GM12864 (cell line): Measurements from ENCODE around the gene KRI1.

Experiments
- DNase-seq: peaks from one replicate; pipeline ENCODE4 v3.0.0-alpha.2; 2011; ENCODE audit warnings: low read depth
- H3K4me3 ChIP-seq: 2 replicates; pipeline ENCODE4 v1.5.1; 2011; ENCODE audit warnings: mild to moderate bottlenecking, low read depth, low read length, control low read depth
- TF ChIP-seq, protein P1 (sequence below): IDR thresholded peaks from 2 replicates; pipeline ENCODE4 v1.5.1; 2011; ENCODE audit warnings: low read depth, mild to moderate bottlenecking, moderate library complexity, low read length, control low read depth, inconsistent platforms; ENCODE audit errors: missing control alignments

KRI1 gene

DNA sequence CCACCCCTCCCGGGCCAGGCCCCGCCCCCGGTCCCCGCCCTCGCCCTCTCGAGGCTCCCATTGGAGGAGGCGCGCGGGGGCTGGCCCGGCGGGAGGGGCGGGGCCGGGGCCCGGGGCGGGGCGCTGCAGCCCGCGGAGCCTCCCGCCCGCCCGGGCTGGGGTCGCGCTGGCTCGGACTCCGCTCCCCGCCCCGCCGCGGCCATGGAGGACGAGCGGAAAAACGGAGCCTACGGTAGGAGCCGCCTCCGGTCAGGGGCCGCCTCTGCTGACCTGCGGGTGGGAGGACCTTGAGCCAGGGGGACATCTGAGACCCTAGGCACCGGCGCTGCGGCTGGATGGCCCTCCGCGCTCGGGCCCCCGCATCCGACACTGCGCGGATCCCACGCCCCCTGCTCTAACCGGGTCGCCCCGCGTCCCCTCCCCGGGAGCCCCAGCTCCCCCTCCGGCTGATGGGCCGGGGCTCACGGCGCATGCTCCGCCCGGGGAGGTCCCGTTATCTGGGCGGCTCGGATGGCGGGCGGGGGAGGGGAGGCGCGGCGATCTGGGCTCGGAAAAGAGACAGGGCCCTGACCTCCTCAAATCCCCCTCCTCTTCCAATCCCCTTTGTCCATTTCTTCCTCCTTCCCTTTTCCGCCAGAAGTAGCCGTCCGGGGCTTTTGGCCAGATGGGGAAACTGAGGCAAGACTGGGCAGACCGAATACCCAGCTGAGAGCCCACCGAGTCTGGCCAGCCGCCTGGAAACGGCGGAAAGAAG is 36.7 kb upstream of the KRI1 start:
- H3K4me3 ChIP-seq = peak overlapping the region; percentile 86
- TF ChIP-seq, protein P1, sequence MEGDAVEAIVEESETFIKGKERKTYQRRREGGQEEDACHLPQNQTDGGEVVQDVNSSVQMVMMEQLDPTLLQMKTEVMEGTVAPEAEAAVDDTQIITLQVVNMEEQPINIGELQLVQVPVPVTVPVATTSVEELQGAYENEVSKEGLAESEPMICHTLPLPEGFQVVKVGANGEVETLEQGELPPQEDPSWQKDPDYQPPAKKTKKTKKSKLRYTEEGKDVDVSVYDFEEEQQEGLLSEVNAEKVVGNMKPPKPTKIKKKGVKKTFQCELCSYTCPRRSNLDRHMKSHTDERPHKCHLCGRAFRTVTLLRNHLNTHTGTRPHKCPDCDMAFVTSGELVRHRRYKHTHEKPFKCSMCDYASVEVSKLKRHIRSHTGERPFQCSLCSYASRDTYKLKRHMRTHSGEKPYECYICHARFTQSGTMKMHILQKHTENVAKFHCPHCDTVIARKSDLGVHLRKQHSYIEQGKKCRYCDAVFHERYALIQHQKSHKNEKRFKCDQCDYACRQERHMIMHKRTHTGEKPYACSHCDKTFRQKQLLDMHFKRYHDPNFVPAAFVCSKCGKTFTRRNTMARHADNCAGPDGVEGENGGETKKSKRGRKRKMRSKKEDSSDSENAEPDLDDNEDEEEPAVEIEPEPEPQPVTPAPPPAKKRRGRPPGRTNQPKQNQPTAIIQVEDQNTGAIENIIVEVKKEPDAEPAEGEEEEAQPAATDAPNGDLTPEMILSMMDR = no peak
- no peak for DNase-seq

DNA sequence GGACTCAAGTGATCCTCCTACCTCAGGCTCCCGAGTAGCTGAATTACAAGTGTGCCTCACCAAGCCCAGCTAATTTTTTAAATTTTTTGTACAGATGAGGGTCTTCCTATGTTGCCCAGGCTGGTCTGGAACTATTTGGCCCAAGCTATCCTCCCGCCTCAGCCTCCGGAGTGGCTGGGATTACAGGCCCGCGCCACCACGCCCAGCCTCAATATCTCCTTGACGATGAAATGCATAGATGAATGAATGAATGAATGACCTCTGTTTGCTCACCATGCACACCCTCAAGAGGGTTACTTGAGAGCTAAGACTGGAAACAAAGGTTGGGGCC is 36.2 kb upstream of the KRI1 start:
- no peak for DNase-seq
- H3K4me3 ChIP-seq = no peak overlapping the region
- TF ChIP-seq, protein P1 = no peak

DNA sequence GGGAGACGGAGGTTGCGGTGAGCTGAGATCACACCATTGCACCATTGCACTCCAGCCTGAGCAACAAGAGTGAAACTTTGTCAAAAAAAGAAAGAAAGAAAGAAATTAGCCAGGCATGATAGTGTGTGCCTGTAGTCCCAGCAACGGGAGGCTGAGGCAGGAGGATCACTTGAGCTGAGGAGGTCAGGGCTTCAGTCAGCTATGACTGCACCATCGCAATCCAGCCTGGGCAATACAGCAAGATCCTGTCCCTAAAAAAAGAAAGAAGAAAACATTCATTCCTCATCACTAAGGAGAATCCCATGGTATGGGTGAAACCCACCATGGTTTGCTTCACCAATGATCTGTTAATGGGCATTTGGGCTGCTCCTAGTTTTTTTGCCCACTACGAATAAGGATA is 34.3 kb upstream of the KRI1 start:
- no peak for DNase-seq
- TF ChIP-seq, protein P1 = no peak
- no peak overlapping the region for H3K4me3 ChIP-seq

DNA sequence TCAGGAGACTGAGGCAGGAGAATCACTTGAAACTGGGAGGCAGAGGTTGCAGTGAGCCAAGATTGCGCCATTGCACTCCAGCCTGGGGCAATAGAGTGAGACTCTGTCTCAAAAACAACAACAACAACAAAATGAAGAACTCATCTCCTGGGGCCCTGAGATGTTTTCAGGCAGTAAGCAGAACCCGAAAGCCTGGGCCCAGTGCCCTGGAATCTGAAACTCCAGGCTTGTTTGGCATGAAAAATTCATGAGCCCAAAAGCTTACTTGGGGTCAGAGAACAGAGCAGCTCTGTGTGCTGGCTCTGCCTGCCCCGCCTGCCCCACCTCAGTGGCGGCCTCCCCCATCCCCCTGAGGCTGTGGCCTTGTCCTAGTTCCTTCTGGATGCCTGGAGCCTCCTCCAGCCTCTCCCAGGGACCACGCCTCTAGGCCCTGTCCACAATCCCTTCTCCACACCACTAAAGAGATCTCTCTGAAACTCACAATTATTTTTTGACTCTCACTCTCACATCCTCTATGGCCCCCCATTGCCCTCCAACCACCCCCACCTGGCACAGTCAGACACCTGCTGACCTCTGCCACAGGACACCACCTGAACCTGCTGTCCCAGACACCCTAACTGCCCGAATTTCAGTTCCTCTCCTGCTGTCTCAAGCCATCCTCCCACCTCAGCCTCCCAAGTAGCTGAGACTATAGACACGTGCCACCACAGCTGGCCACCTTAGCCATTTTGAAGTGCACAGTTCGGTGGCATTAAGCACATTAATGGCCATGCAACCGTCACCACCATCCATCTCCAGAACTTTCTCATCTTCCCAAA is 28.2 kb upstream of the KRI1 start:
- H3K4me3 ChIP-seq = no peak overlapping the region
- TF ChIP-seq, protein P1 = no peak
- DNase-seq = no peak

DNA sequence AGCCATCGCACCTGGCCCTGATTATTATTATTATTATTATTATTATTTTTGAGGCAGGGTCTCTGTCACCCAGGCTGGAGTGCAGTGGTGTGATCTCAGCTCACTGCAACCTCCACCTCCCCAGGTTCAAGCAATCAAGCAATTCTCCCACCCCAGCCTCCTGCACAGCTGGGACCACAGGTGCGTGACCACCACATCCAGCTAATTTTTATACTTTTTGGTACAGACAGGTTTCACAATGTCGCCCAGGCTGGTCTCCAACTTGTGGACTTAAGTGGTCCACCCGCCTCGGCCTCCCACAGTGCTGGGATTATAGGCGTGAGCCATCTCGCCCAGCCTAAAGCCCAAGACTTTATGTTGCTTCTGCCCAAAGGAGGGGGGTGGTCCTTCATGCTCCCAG is 27.3 kb upstream of the KRI1 start:
- TF ChIP-seq, protein P1 = no peak
- no peak overlapping the region for H3K4me3 ChIP-seq
- DNase-seq = no peak

DNA sequence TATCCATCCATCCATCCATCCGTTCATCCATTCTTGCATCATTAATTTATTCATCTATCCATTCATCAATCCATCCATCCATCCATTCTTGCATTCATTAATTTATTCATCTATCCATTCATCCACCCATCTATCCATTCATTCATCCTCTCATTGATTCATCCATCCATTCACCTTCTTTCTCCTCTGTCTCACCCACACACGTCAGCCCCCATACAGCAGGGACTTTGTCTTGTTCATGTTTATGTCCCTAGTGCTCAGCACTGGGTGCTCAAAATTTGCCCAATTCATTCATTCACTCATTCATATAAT is 22.0 kb upstream of the KRI1 start:
- no peak for DNase-seq
- TF ChIP-seq, protein P1 = no peak
- no peak overlapping the region for H3K4me3 ChIP-seq
